Fibroblast of skin of scalp (primary cell): ENCODE results near the gene AKR1E2. TPM values are rescaled to one million over a fixed set of nuclear protein-coding genes. Genes with fewer than 3 reads are reported as not detected.

ENCODE experiments used
- DNase-seq: peaks from one replicate; pipeline ENCODE4 v3.0.0-alpha.2; 2013
- polyA plus RNA-seq, 2 experiments: library from polyadenylated mRNA; unstranded; fragments of 120-200 nt; gene quantifications; one replicate each; pipeline ENCODE4 v1.2.1, GENCODE V29; 2013; ENCODE audit not compliant: insufficient read length in 2 of 2

The AKR1E2 gene
- 3.7 TPM for polyA plus RNA-seq (2013, experiment 1 of 2; ENCODE audit: insufficient read length)
- polyA plus RNA-seq (2013, experiment 2 of 2; ENCODE audit: insufficient read length), result 3.4 TPM

GRCh38 chr10:4825868-4826791 is at the start of gene AKR1E2:
TSS of gene AKR1E2 (plus strand) at chr10:4826207. CDS start at chr10:4826325, 118 bp downstream.
- peak; percentile 95 for DNase-seq

- no peak for DNase-seq
These were observed 49.8 kb upstream of the AKR1E2 start for GRCh38 chr10:4776234-4776638.

GRCh38 chr10:4778761-4779160 is 47.2 kb upstream of the AKR1E2 start:
- no peak for DNase-seq

- DNase-seq, result peak; percentile 44
These were observed 45.9 kb upstream of the AKR1E2 start for GRCh38 chr10:4780091-4780490.

- DNase-seq, result peak; percentile 61
These were observed 45.2 kb upstream of the AKR1E2 start for GRCh38 chr10:4780782-4781181.

- DNase-seq, result no peak
These were observed 44.1 kb upstream of the AKR1E2 start for GRCh38 chr10:4781955-4782354.

- peak; percentile 17 for DNase-seq
These were observed 41.2 kb upstream of the AKR1E2 start for GRCh38 chr10:4784667-4785333.

- DNase-seq, result no peak
These were observed 39.8 kb upstream of the AKR1E2 start for GRCh38 chr10:4786043-4786839.

- no peak for DNase-seq
These were observed 36.0 kb upstream of the AKR1E2 start for GRCh38 chr10:4790045-4790444.

- DNase-seq, result no peak
These were observed 35.1 kb upstream of the AKR1E2 start for GRCh38 chr10:4790922-4791321.

- no peak for DNase-seq
These were observed 33.6 kb upstream of the AKR1E2 start for GRCh38 chr10:4792381-4792780.

- DNase-seq, result no peak
These were observed 24.6 kb upstream of the AKR1E2 start for GRCh38 chr10:4801405-4801804.

- DNase-seq, result no peak
These were observed 23.1 kb upstream of the AKR1E2 start for GRCh38 chr10:4802711-4803487.

GRCh38 chr10:4803822-4804221 is 22.2 kb upstream of the AKR1E2 start:
- DNase-seq, result no peak

- peak; percentile 72 for DNase-seq
These were observed 21.5 kb upstream of the AKR1E2 start for GRCh38 chr10:4804465-4804864.

GRCh38 chr10:4806534-4806933 is 19.5 kb upstream of the AKR1E2 start:
- no peak for DNase-seq

GRCh38 chr10:4807761-4808507 is 18.1 kb upstream of the AKR1E2 start:
- peak; percentile 90 for DNase-seq

- no peak for DNase-seq
These were observed 16.9 kb upstream of the AKR1E2 start for GRCh38 chr10:4809156-4809555.

- DNase-seq, result peak; percentile 34
These were observed 15.9 kb upstream of the AKR1E2 start for GRCh38 chr10:4810092-4810491.

GRCh38 chr10:4812046-4812445 is 14.0 kb upstream of the AKR1E2 start:
- no peak for DNase-seq

GRCh38 chr10:4813023-4813422 is 13.0 kb upstream of the AKR1E2 start:
- peak; percentile 56 for DNase-seq
